K562 (cell line): ENCODE measurements around the gene NDFIP1. TPM values are rescaled to one million over a fixed set of nuclear protein-coding genes. Genes with fewer than 3 reads are reported as not detected.

Experiments used
- ATAC-seq: fragments of 200-7000 bp; cut with Tn5 transposase; 3 replicates; pipeline ENCODE4 v1.9.1; 2020; ENCODE audit warnings: moderate library complexity
- BruUV-seq: library from RNA; stranded (reverse); fragments of 400-500 nt; replicated peaks from 2 replicates; lab custom pipeline; 2021; lab: Mats Ljungman, UMichigan
- CTCF ChIA-PET: fragments of 300-600 bp; formaldehyde crosslinking; extraction: SDS; loops from one replicate; lab custom pipeline; 2021; ENCODE audit warnings: low intra/inter-chr PET ratio; lab: Yijun Ruan, JAX
- POLR2A ChIA-PET: fragments of 300-600, 350-650 bp; sonication (Branson Sonifier 250); formaldehyde crosslinking; extraction: SDS; loops from one replicate; lab custom pipeline; 2021; ENCODE audit warnings: antibody characterized with exemption, inconsistent platforms; lab: Yijun Ruan, JAX
- DNase-seq, 4 experiments: peaks; one replicate each; pipeline versions ENCODE4 v3.0.0 to v3.0.0-alpha.2; 2011 to 2018; ENCODE audit warnings: low spot score in 3 of 4, mixed read lengths in 3 of 4; ENCODE audit errors: extremely low read depth in 1 of 4
- FAIRE-seq: peaks from 2 replicates; lab custom pipeline; 2011; peaks lifted over from hg19 to GRCh38; lab: Jason Lieb, UNC
- H2AFZ ChIP-seq: 2 replicates; pipeline ENCODE4 v1.6.0; 2011; ENCODE audit warnings: low read depth, low read length, control low read depth, inconsistent platforms
- H3K27ac ChIP-seq: fragments of 200-600 bp; 3 replicates; pipeline ENCODE4 v1.8.0; 2011; ENCODE audit warnings: low read depth, mild to moderate bottlenecking, control low read depth, inconsistent platforms, low read length, moderate library complexity, mixed read lengths; ENCODE audit errors: extremely low read depth
- H3K27me3 ChIP-seq, 2 experiments: fragments of 300-600 bp in 1 of 2; 2 replicates in 1 of 2; 3 replicates in 1 of 2; pipeline versions ENCODE4 v1.6.0 to v1.8.0; 2011; ENCODE audit warnings: inconsistent platforms in 2 of 2, low read length in 2 of 2, mild to moderate bottlenecking in 1 of 2, mixed read lengths in 1 of 2, moderate library complexity in 1 of 2; ENCODE audit not compliant: control insufficient read depth in 2 of 2, insufficient read depth in 2 of 2
- H3K36me3 ChIP-seq: fragments of 300-600 bp; 3 replicates; pipeline ENCODE4 v1.8.0; 2011; ENCODE audit warnings: mild to moderate bottlenecking, low read length, inconsistent platforms; ENCODE audit not compliant: control insufficient read depth, insufficient read depth
- H3K4me1 ChIP-seq, 2 experiments: fragments of 200-600 bp in 1 of 2; replicated peaks in 1 of 2; 2 replicates in 1 of 2; 3 replicates in 1 of 2; pipeline versions ENCODE4 v1.5.1 to v1.8.0; 2011; ENCODE audit warnings: inconsistent platforms in 2 of 2, low read length in 2 of 2, mild to moderate bottlenecking in 1 of 2, mixed read lengths in 1 of 2, moderate library complexity in 1 of 2; ENCODE audit not compliant: control insufficient read depth in 2 of 2, insufficient read depth in 2 of 2
- H3K4me2 ChIP-seq: 2 replicates; pipeline ENCODE4 v1.6.1; 2011; ENCODE audit warnings: low read length, control low read depth, inconsistent platforms, mixed read lengths; ENCODE audit not compliant: insufficient read depth
- H3K4me3 ChIP-seq: fragments of 200-600 bp; sonication (generic), shearing (Covaris generic); 2 replicates; pipeline ENCODE4 v1.5.1; 2016; ENCODE audit warnings: control low read depth, inconsistent platforms
- H3K79me2 ChIP-seq: fragments of 200-600 bp; 3 replicates; pipeline ENCODE4 v1.8.0; 2011; ENCODE audit warnings: low read length, inconsistent platforms; ENCODE audit not compliant: control insufficient read depth, insufficient read depth
- H3K9ac ChIP-seq, 2 experiments: 2 replicates each; pipeline versions ENCODE4 v1.6.0 to v1.6.1; 2011; ENCODE audit warnings: low read depth in 2 of 2, low read length in 2 of 2, control low read depth in 1 of 2, inconsistent platforms in 1 of 2, mild to moderate bottlenecking in 1 of 2, mixed read lengths in 1 of 2; ENCODE audit not compliant: insufficient read depth in 1 of 2
- H3K9me1 ChIP-seq: one replicate; pipeline ENCODE4 v1.6.0; 2011; ENCODE audit warnings: inconsistent platforms, mild to moderate bottlenecking, low read length, moderate library complexity; ENCODE audit not compliant: control insufficient read depth, insufficient read depth
- H3K9me3 ChIP-seq: replicated peaks from 2 replicates; pipeline ENCODE4 v1.5.1; 2011; ENCODE audit warnings: low read depth, low read length, inconsistent platforms; ENCODE audit not compliant: control insufficient read depth, insufficient read depth
- H4K20me1 ChIP-seq: replicated peaks from 2 replicates; pipeline ENCODE4 v1.6.1; 2011; ENCODE audit warnings: low read length, inconsistent platforms, mixed read lengths; ENCODE audit not compliant: control insufficient read depth, insufficient read depth
- AFF1 ChIP-seq, 2 experiments: fragments of 450-650 bp; IDR thresholded peaks; 2 replicates each; pipeline ENCODE4 v1.6.1; 2018; ENCODE audit warnings: mild to moderate bottlenecking in 2 of 2, low read depth in 1 of 2; ENCODE audit not compliant: partially characterized antibody in 2 of 2
- ARID1B ChIP-seq: fragments of 450-650 bp; IDR thresholded peaks from 2 replicates; pipeline ENCODE4 v1.6.1; 2016; ENCODE audit warnings: antibody characterized with exemption, mild to moderate bottlenecking, inconsistent platforms
- ARNT ChIP-seq, 2 experiments: fragments of 450-650 bp; IDR thresholded peaks; 2 replicates each; pipeline ENCODE4 v1.6.1; 2016; ENCODE audit warnings: mild to moderate bottlenecking in 1 of 2
- DIDO1 ChIP-seq: fragments of 450-650 bp; IDR thresholded peaks from 2 replicates; pipeline ENCODE4 v1.6.1; 2016; ENCODE audit warnings: low read depth, missing biosample characterization, missing genetic modification characterization
- EHMT2 ChIP-seq: fragments of 450-650 bp; IDR thresholded peaks from 2 replicates; pipeline ENCODE4 v1.6.1; 2018; ENCODE audit warnings: antibody characterized with exemption
- KHSRP ChIP-seq: fragments of 450-650 bp; IDR thresholded peaks from 2 replicates; pipeline ENCODE4 v1.6.1; 2017
- NFE2L1 ChIP-seq: fragments of 450-650 bp; IDR thresholded peaks from 2 replicates; pipeline ENCODE4 v1.6.1; 2016; ENCODE audit warnings: missing genetic modification characterization, low read depth, mild to moderate bottlenecking, missing compliant biosample characterization, moderate library complexity, borderline replicate concordance
- SUPT5H ChIP-seq: fragments of 450-650 bp; IDR thresholded peaks from 2 replicates; pipeline ENCODE4 v1.6.1; 2016
- ZKSCAN3 ChIP-seq: fragments of 250-450 bp; sonication (Bioruptor Pico); IDR thresholded peaks from 2 replicates; pipeline ENCODE4 v1.4.0; 2020
- ZNF507 ChIP-seq: conservative IDR thresholded peaks from 2 replicates; pipeline ENCODE4 v1.6.1; 2017; ENCODE audit warnings: missing genetic modification characterization, missing compliant biosample characterization
- ZSCAN32 ChIP-seq: fragments of 450-650 bp; formaldehyde crosslinking; IDR thresholded peaks from 2 replicates; pipeline ENCODE4 v1.4.0; 2020; ENCODE audit warnings: mild to moderate bottlenecking, moderate library complexity
- WGBS: fragments of 100-300 bp; shearing (Covaris generic); methylation state at CpG from one replicate; pipeline ENCODE4 v1.1.6; 2016; ENCODE audit warnings: low coverage, mixed read lengths; ENCODE audit not compliant: insufficient coverage; ENCODE audit errors: missing lambda C conversion rate; 5-methylcytosine and 5-hydroxymethylcytosine counted together
- in situ Hi-C: fragments of 300-500 bp; cut with MboI; formaldehyde crosslinking; loops from 4 replicates; pipeline ENCODE4 v1.15.0; 2018; ENCODE audit warnings: inconsistent platforms, mixed read lengths
- intact Hi-C: fragments of 100-400 bp; cut with micrococcal nuclease; formaldehyde crosslinking; loops from 2 replicates; pipeline ENCODE4 v1.14.2; 2022
- polyA plus RNA-seq, 8 experiments: library from polyadenylated mRNA; depleted of rRNA in 4 of 8; stranded (reverse) in 5 of 8; unstranded in 3 of 8; fragments of >200 nt; fragmentation: Nextera tagmentation in 2 of 8; fragmentation: Illumina TruSeq in 1 of 8; extraction: Ambion mirVana in 2 of 8; extraction: Trizol in 1 of 8; gene quantifications; 2 replicates each; pipeline versions ENCODE4 v1.2.1 to v1.2.3, GENCODE V29; 2011 to 2014; ENCODE audit warnings: inconsistent platforms in 1 of 8, missing spikeins in 1 of 8
- total RNA-seq, 7 experiments: library from RNA; depleted of rRNA in 6 of 7; stranded (reverse); fragments of >200 nt in 6 of 7; fragmentation: Illumina TruSeq in 2 of 7; extraction: Trizol in 2 of 7; gene quantifications; 2 replicates each; pipeline versions ENCODE4 v1.2.1 to v1.2.3, GENCODE V29; 2011 to 2021; ENCODE audit warnings: low replicate concordance in 1 of 7

NDFIP1 gene
- total and polyA plus RNA-seq, 9 of the 15 experiments (the other 6 are each of a cell fraction or from before 2014, with no cell fraction given), result 5.3 to 37.5 (median 31.9) TPM

- DNase-seq, result no peak
- Histone ChIP-seq H3K4me1 (peaks cover 0 to 4% of the 10 kb centered on the region in 2 experiments; a peak in 2 of 5 replicates), H4K20me1 (no peaks in the 10 kb centered on the region), H3K27me3 (peaks cover 0 to 11% of the 10 kb centered on the region in 2 experiments; a peak in 2 of 5 replicates), H3K79me2 (no peaks in the 10 kb centered on the region), H3K27ac (no peak overlapping the region), H3K4me3 (no peak overlapping the region), H3K4me2 (no peak overlapping the region), H3K9me3 (no peaks in the 10 kb centered on the region), H3K9me1 (no peaks in the 10 kb centered on the region), H2AFZ (no peak overlapping the region), H3K9ac (no peak overlapping the region), H3K36me3 (no peaks in the 10 kb centered on the region)
- BruUV-seq, result no TSS peak
- intact Hi-C loops, result no loop called here
- peak; percentile 55 for FAIRE-seq
- ChIA-PET CTCF (no interaction called here), POLR2A (no interaction called here)
- TF ChIP-seq ARID1B, result no peak
- TF ChIP-seq KHSRP, result no peak
- no peak for TF ChIP-seq ZSCAN32 (CRISPR knock-in tag)
- no peak for TF ChIP-seq DIDO1
- no peak for TF ChIP-seq NFE2L1 (tag)
- TF ChIP-seq AFF1 (IDR thresholded peaks at IDR 0.05; ENCODE audit: low read depth in 1 of 2, partially characterized antibody in 2 of 2), result no peak
- TF ChIP-seq ZNF507, result no peak
- TF ChIP-seq ZKSCAN3 (CRISPR knock-in tag), result no peak
- no peak for TF ChIP-seq SUPT5H
- no peak for TF ChIP-seq EHMT2
- TF ChIP-seq ARNT (IDR thresholded peaks at IDR 0.05), result no peak
- WGBS, result 48% methylated on average over 2 of the region's 2 CpGs
- ATAC-seq, result no peak
- in situ Hi-C loops, result no loop called here
Measured at GRCh38 chr5:142073362-142073988, 35.1 kb upstream of the NDFIP1 start.
